IMR-90 (cell line): ENCODE data around the gene SLC15A3. TPM values are rescaled to one million over a fixed set of nuclear protein-coding genes. Genes with fewer than 3 reads are reported as not detected.

Source experiments
- ATAC-seq: fragments of 200-7000 bp; cut with Tn5 transposase; 2 replicates; pipeline ENCODE4 v1.9.1; 2020; ENCODE audit warnings: low read depth, mild to moderate bottlenecking, moderate library complexity
- BruUV-seq: library from RNA; stranded (reverse); fragments of 400-500 nt; replicated peaks from 2 replicates; lab custom pipeline; 2021; lab: Mats Ljungman, UMichigan
- CTCF ChIA-PET: fragments of 300-600 bp; formaldehyde crosslinking; extraction: SDS; loops from one replicate; lab custom pipeline; 2021; ENCODE audit warnings: antibody characterized with exemption; lab: Yijun Ruan, JAX
- POLR2A ChIA-PET: fragments of 300-600 bp; sonication (Branson Sonifier 250); formaldehyde crosslinking; loops from one replicate; lab custom pipeline; 2022; ENCODE audit warnings: antibody characterized with exemption; ENCODE audit not compliant: unreplicated experiment; lab: Charles Lee
- DNase-seq: peaks from one replicate; pipeline ENCODE4 v3.0.0; 2013
- H2AFZ ChIP-seq: replicated peaks from 2 replicates; pipeline ENCODE3; 2013; ENCODE audit warnings: low read length, mild to moderate bottlenecking; ENCODE audit not compliant: poor library complexity
- H2AK5ac ChIP-seq: 2 replicates; pipeline ENCODE4 v1.6.1; 2013; ENCODE audit warnings: low read depth, low read length, inconsistent platforms
- H2AK9ac ChIP-seq: replicated peaks from 2 replicates; pipeline ENCODE3; 2013; ENCODE audit warnings: mild to moderate bottlenecking, low read depth, low read length, moderate library complexity; ENCODE audit not compliant: poor library complexity
- H2BK120ac ChIP-seq: 2 replicates; pipeline ENCODE4 v1.6.1; 2013; ENCODE audit warnings: low read depth, low read length, inconsistent platforms
- H2BK15ac ChIP-seq: 3 replicates; pipeline ENCODE4 v1.6.1; 2013; ENCODE audit warnings: low read depth, low read length, inconsistent platforms
- H2BK20ac ChIP-seq: 2 replicates; pipeline ENCODE4 v1.6.1; 2013; ENCODE audit warnings: low read depth, mild to moderate bottlenecking, inconsistent platforms, low read length, moderate library complexity
- H2BK5ac ChIP-seq: 2 replicates; pipeline ENCODE4 v1.6.1; 2013; ENCODE audit warnings: mild to moderate bottlenecking, low read depth, low read length, inconsistent platforms; ENCODE audit not compliant: poor library complexity, severe bottlenecking
- H3K14ac ChIP-seq: replicated peaks from 2 replicates; pipeline ENCODE4 v1.6.1; 2013; ENCODE audit warnings: low read depth, low read length, inconsistent platforms
- H3K18ac ChIP-seq: 2 replicates; pipeline ENCODE4 v1.6.1; 2013; ENCODE audit warnings: low read depth, low read length, control low read depth
- H3K23ac ChIP-seq: 2 replicates; pipeline ENCODE4 v1.6.1; 2013; ENCODE audit warnings: low read depth, low read length, inconsistent platforms
- H3K27ac ChIP-seq: 2 replicates; pipeline ENCODE4 v1.5.1; 2013; ENCODE audit warnings: mild to moderate bottlenecking, control low read depth, low read length; ENCODE audit not compliant: insufficient read depth
- H3K27me3 ChIP-seq: 2 replicates; pipeline ENCODE4 v1.6.1; 2013; ENCODE audit warnings: low read length; ENCODE audit not compliant: control insufficient read depth, insufficient read depth
- H3K36me3 ChIP-seq: 2 replicates; pipeline ENCODE4 v1.6.1; 2013; ENCODE audit warnings: low read length, mixed read lengths; ENCODE audit not compliant: control insufficient read depth, insufficient read depth
- H3K4ac ChIP-seq: 2 replicates; pipeline ENCODE4 v1.6.1; 2013; ENCODE audit warnings: low read depth, low read length, inconsistent platforms
- H3K4me1 ChIP-seq: 2 replicates; pipeline ENCODE4 v1.6.1; 2013; ENCODE audit warnings: low read length, mixed read lengths; ENCODE audit not compliant: control insufficient read depth, insufficient read depth
- H3K4me2 ChIP-seq: 2 replicates; pipeline ENCODE4 v1.6.1; 2013; ENCODE audit warnings: low read depth, mild to moderate bottlenecking, control low read depth, low read length, moderate library complexity
- H3K4me3 ChIP-seq: 2 replicates; pipeline ENCODE4 v1.5.1; 2013; ENCODE audit warnings: low read depth, mild to moderate bottlenecking, control low read depth, low read length, moderate library complexity; ENCODE audit not compliant: insufficient read depth
- H3K56ac ChIP-seq: 2 replicates; pipeline ENCODE4 v1.6.1; 2013; ENCODE audit warnings: low read length, inconsistent platforms; ENCODE audit not compliant: insufficient read depth; ENCODE audit errors: extremely low read depth
- H3K79me1 ChIP-seq, 2 experiments: 2 replicates each; pipeline ENCODE4 v1.6.1; 2013; ENCODE audit warnings: low read length in 2 of 2, inconsistent platforms in 1 of 2, low read depth in 1 of 2
- H3K9ac ChIP-seq: 2 replicates; pipeline ENCODE4 v1.6.1; 2013; ENCODE audit warnings: low read depth, low read length, control low read depth
- H3K9me1 ChIP-seq: 2 replicates; pipeline ENCODE4 v1.6.1; 2013; ENCODE audit warnings: low read length, inconsistent platforms; ENCODE audit not compliant: insufficient read depth
- H3K9me3 ChIP-seq: 2 replicates; pipeline ENCODE4 v1.6.1; 2013; ENCODE audit warnings: low read length; ENCODE audit not compliant: control insufficient read depth, insufficient read depth
- H4K20me1 ChIP-seq: 2 replicates; pipeline ENCODE4 v1.6.1; 2013; ENCODE audit warnings: low read length, inconsistent platforms; ENCODE audit not compliant: insufficient read depth
- H4K5ac ChIP-seq: 2 replicates; pipeline ENCODE4 v1.6.1; 2013; ENCODE audit warnings: mild to moderate bottlenecking, low read depth, low read length, control low read depth
- H4K8ac ChIP-seq, 2 experiments: 2 replicates each; pipeline ENCODE4 v1.6.1; 2013; ENCODE audit warnings: low read depth in 2 of 2, low read length in 2 of 2, control low read depth in 1 of 2, inconsistent platforms in 1 of 2
- H4K91ac ChIP-seq: 2 replicates; pipeline ENCODE4 v1.6.1; 2013; ENCODE audit warnings: low read depth, low read length, inconsistent platforms; ENCODE audit not compliant: insufficient read depth
- BHLHE40 ChIP-seq: fragments of 150-350 bp; IDR thresholded peaks from 2 replicates; pipeline ENCODE4 v1.6.1; 2016; ENCODE audit warnings: mild to moderate bottlenecking, low read depth, low read length
- CEBPB ChIP-seq: IDR thresholded peaks from 2 replicates; pipeline ENCODE4 v1.6.1; 2012; ENCODE audit warnings: low read depth, low read length, improper control_type of control experiment
- CHD1 ChIP-seq: IDR thresholded peaks from 2 replicates; pipeline ENCODE4 v1.6.1; 2012; ENCODE audit warnings: low read depth, low read length, improper control_type of control experiment
- FOS ChIP-seq: fragments of 150-350 bp; IDR thresholded peaks from 2 replicates; pipeline ENCODE4 v1.6.1; 2016; ENCODE audit warnings: low read depth, low read length
- MAZ ChIP-seq: IDR thresholded peaks from 2 replicates; pipeline ENCODE4 v1.6.1; 2012; ENCODE audit warnings: low read depth, mild to moderate bottlenecking, low read length, improper control_type of control experiment, moderate library complexity, borderline replicate concordance
- MXI1 ChIP-seq: IDR thresholded peaks from 2 replicates; pipeline ENCODE4 v1.6.1; 2012; ENCODE audit warnings: low read depth, mild to moderate bottlenecking, low read length, moderate library complexity, borderline replicate concordance
- NFE2L2 ChIP-seq: fragments of 150-350 bp; IDR thresholded peaks from 2 replicates; pipeline ENCODE4 v1.6.1; 2016; ENCODE audit warnings: low read depth, mild to moderate bottlenecking, low read length
- POLR2A ChIP-seq: IDR thresholded peaks from 2 replicates; pipeline ENCODE4 v1.6.1; 2012; ENCODE audit warnings: mild to moderate bottlenecking, low read depth, low read length
- RAD21 ChIP-seq: IDR thresholded peaks from 2 replicates; pipeline ENCODE4 v1.6.1; 2012; ENCODE audit warnings: low read length, improper control_type of control experiment
- RFX5 ChIP-seq: IDR thresholded peaks from 2 replicates; pipeline ENCODE4 v1.8.0; 2012; ENCODE audit warnings: low read depth, mild to moderate bottlenecking, low read length, moderate library complexity
- SMC3 ChIP-seq: fragments of 150-350 bp; IDR thresholded peaks from 2 replicates; pipeline ENCODE4 v1.6.1; 2016; ENCODE audit warnings: low read depth, mild to moderate bottlenecking, antibody characterized with exemption, low read length, moderate library complexity
- WGBS, 2 experiments: methylation state at CpG; one replicate each; pipeline versions ENCODE4 v1.1.5 to v1.1.7; 2013; ENCODE audit warnings: missing lambda C conversion rate in 2 of 2; ENCODE audit not compliant: insufficient read length in 1 of 2; ENCODE audit errors: extremely low coverage in 2 of 2; 5-methylcytosine and 5-hydroxymethylcytosine counted together
- dilution Hi-C: fragments of 300-500 bp; cut with HindIII; formaldehyde crosslinking; loops from one replicate; pipeline ENCODE4 v1.14.3; 2018; ENCODE audit warnings: low sequenced_read_pairs; ENCODE audit not compliant: unreplicated experiment
- in situ Hi-C: fragments of 300-500 bp; cut with MboI; formaldehyde crosslinking; loops from 3 replicates; pipeline ENCODE4 v1.14.3; 2019; ENCODE audit warnings: low sequenced_read_pairs, inconsistent platforms, mixed read lengths
- intact Hi-C: fragments of 100-400 bp; cut with micrococcal nuclease; formaldehyde crosslinking; loops from 2 replicates; pipeline ENCODE4 v1.10.0; 2022
- polyA plus RNA-seq, 3 experiments: library from polyadenylated mRNA; depleted of rRNA; stranded (reverse); fragments of >200 nt; gene quantifications; 2 replicates each; pipeline ENCODE4 v1.2.3, GENCODE V29; 2012; ENCODE audit warnings: low replicate concordance in 1 of 3
- total RNA-seq: library from RNA; depleted of rRNA; stranded (reverse); fragments of >200 nt; gene quantifications from 2 replicates; pipeline ENCODE4 v1.2.3, GENCODE V29; 2012
- TF ChIP-seq, protein P1 (sequence below): fragments of 150-350 bp; IDR thresholded peaks from 2 replicates; pipeline ENCODE4 v1.6.1; 2016; ENCODE audit warnings: low read depth, mild to moderate bottlenecking, low read length, moderate library complexity, borderline replicate concordance

SLC15A3 gene
- total and polyA plus RNA-seq, 2 of the 4 experiments (the other 2 are of a cell fraction): 3.2 to 4.4 TPM

DNA sequence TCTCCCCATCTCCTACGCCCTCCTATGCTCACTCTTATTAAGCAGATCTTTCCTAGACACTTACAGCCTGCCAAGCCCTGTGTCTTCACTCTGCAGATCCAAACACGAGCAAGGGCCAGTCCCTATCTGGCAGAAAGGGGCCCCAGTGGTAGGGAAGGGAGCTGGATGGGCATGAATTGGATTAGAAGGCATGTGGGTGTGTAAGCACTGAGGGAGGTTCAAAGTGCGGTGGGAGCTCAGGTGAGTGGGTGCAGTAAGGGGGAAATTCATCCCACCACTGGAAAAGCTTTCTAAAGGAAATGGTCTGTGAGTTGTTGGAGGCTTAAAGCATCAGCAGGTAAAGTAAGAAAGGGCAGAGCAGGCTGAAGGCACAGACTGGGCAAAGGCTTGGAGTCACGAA is 22.2 kb downstream of the SLC15A3 start:
- in situ Hi-C loops: no loop called here
- no peak overlapping the region for H4K5ac ChIP-seq
- no peak overlapping the region for H3K4me3 ChIP-seq
- H4K91ac ChIP-seq: no peak overlapping the region
- H2AK9ac ChIP-seq: no peak overlapping the region
- H3K9ac ChIP-seq: no peak overlapping the region
- H2BK20ac ChIP-seq: no peak overlapping the region
- H3K79me1 ChIP-seq: peaks cover 5 to 22% of the 10 kb centered on the region in 2 experiments; a peak in 3 of 4 replicates
- H2BK120ac ChIP-seq: no peak overlapping the region
- H2AK5ac ChIP-seq: no peak overlapping the region
- H2BK5ac ChIP-seq: no peak overlapping the region
- H2AFZ ChIP-seq: no peak overlapping the region
- ATAC-seq (no peak), DNase-seq (no peak)
- H3K14ac ChIP-seq: no peak overlapping the region
- H3K23ac ChIP-seq: no peak overlapping the region
- H3K9me1 ChIP-seq: peaks cover 7% of the 10 kb centered on the region; the same call in 1 of the 2 replicates
- H3K18ac ChIP-seq: no peak overlapping the region
- dilution Hi-C loops: no loop called here
- no peak overlapping the region for H3K4ac ChIP-seq
- H3K4me1 ChIP-seq: peaks cover 10% of the 10 kb centered on the region
- ChIA-PET CTCF (no interaction called here), POLR2A (no interaction called here)
- no CpG with 5 or more reads among the region's 4 CpGs for WGBS, 2 experiments
- no peak overlapping the region for H3K27ac ChIP-seq
- H3K56ac ChIP-seq: no peak overlapping the region
- intact Hi-C loops: no loop called here
- BruUV-seq: no TSS peak
- H3K4me2 ChIP-seq: no peak overlapping the region
- H4K8ac ChIP-seq: no peak overlapping the region
- TF ChIP-seq CEBPB (no peak), MXI1 (no peak), SMC3 (no peak), CHD1 (no peak), POLR2A (no peak), NFE2L2 (no peak), RAD21 (no peak), FOS (no peak), BHLHE40 (no peak), RFX5 (no peak), MAZ (no peak)
- TF ChIP-seq, protein P1, sequence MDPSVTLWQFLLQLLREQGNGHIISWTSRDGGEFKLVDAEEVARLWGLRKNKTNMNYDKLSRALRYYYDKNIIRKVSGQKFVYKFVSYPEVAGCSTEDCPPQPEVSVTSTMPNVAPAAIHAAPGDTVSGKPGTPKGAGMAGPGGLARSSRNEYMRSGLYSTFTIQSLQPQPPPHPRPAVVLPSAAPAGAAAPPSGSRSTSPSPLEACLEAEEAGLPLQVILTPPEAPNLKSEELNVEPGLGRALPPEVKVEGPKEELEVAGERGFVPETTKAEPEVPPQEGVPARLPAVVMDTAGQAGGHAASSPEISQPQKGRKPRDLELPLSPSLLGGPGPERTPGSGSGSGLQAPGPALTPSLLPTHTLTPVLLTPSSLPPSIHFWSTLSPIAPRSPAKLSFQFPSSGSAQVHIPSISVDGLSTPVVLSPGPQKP: no peak
- peaks cover 43% of the 10 kb centered on the region for H3K36me3 ChIP-seq
- peaks cover 12% of the 10 kb centered on the region for H4K20me1 ChIP-seq
- no peaks in the 10 kb centered on the region for H3K27me3 ChIP-seq
- no peak overlapping the region for H2BK15ac ChIP-seq
- H3K9me3 ChIP-seq: no peaks in the 10 kb centered on the region
